Neutrophil (primary cell): ENCODE results near the gene IL1RN.

ENCODE experiments used
- H3K27ac ChIP-seq: fragments of 200-600 bp; sonication (generic); 2 replicates; pipeline ENCODE4 v1.5.1; 2016; ENCODE audit warnings: mild to moderate bottlenecking, moderate library complexity
- H3K27me3 ChIP-seq: fragments of 200-600 bp; sonication (generic); 2 replicates; pipeline ENCODE4 v1.6.0; 2016; ENCODE audit warnings: mild to moderate bottlenecking
- H3K36me3 ChIP-seq: fragments of 200-600 bp; sonication (generic); 2 replicates; pipeline ENCODE4 v1.5.1; 2017
- H3K4me1 ChIP-seq, 2 experiments: fragments of 200-600 bp in 1 of 2; sonication (generic) in 1 of 2; 1 replicate in 1 of 2; 2 replicates in 1 of 2; pipeline versions ENCODE4 v1.5.1 to v1.6.1; 2013 to 2016; ENCODE audit warnings: low read depth in 1 of 2, low read length in 1 of 2, mild to moderate bottlenecking in 1 of 2, moderate library complexity in 1 of 2; ENCODE audit not compliant: control insufficient read depth in 1 of 2, insufficient read depth in 1 of 2
- H3K4me3 ChIP-seq, 2 experiments: fragments of 200-600 bp in 1 of 2; sonication (generic) in 1 of 2; 1 replicate in 1 of 2; 2 replicates in 1 of 2; pipeline ENCODE4 v1.5.1; 2013 to 2016; ENCODE audit warnings: low read depth in 1 of 2, low read length in 1 of 2, mild to moderate bottlenecking in 1 of 2, moderate library complexity in 1 of 2
- H3K9me3 ChIP-seq: fragments of 200-600 bp; sonication (generic); 2 replicates; pipeline ENCODE4 v1.5.1; 2016
- TF ChIP-seq, protein P1 (sequence below): fragments of 200-600 bp; sonication (generic); IDR thresholded peaks from 2 replicates; pipeline ENCODE4 v1.5.1; 2016; ENCODE audit warnings: antibody characterized with exemption

The IL1RN gene

DNA sequence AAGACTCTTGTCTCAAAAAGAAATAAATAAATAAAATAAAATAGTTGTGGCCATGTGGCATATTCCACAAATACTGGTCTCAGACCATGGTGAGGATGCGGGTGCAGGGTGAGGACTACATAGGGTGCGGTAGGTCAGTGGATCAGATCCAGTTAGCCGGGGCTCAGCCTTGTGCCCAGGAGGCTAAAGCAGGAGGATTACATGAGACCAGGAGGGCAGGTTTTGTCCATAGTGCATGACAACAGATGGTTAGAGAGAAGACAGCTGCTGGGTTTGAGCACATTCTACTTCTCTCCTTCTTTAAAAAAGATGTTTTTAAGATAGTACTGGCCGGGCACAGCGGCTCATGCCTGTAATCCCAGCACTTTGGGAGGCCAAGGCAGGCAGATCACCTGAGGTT lies 33.6 kb downstream of the IL1RN start:
- H3K4me1 ChIP-seq, result peaks cover 12 to 14% of the 10 kb centered on the region in 2 experiments
- TF ChIP-seq, protein P1, sequence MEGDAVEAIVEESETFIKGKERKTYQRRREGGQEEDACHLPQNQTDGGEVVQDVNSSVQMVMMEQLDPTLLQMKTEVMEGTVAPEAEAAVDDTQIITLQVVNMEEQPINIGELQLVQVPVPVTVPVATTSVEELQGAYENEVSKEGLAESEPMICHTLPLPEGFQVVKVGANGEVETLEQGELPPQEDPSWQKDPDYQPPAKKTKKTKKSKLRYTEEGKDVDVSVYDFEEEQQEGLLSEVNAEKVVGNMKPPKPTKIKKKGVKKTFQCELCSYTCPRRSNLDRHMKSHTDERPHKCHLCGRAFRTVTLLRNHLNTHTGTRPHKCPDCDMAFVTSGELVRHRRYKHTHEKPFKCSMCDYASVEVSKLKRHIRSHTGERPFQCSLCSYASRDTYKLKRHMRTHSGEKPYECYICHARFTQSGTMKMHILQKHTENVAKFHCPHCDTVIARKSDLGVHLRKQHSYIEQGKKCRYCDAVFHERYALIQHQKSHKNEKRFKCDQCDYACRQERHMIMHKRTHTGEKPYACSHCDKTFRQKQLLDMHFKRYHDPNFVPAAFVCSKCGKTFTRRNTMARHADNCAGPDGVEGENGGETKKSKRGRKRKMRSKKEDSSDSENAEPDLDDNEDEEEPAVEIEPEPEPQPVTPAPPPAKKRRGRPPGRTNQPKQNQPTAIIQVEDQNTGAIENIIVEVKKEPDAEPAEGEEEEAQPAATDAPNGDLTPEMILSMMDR, result no peak
- H3K27ac ChIP-seq, result no peak overlapping the region
- H3K36me3 ChIP-seq, result no peaks in the 10 kb centered on the region
- H3K4me3 ChIP-seq, result no peak overlapping the region
- H3K27me3 ChIP-seq, result peaks cover 37% of the 10 kb centered on the region
- no peaks in the 10 kb centered on the region for H3K9me3 ChIP-seq

- H3K9me3 ChIP-seq, result no peaks in the 10 kb centered on the region
- no peak overlapping the region for H3K27ac ChIP-seq
- H3K27me3 ChIP-seq, result peaks cover 25% of the 10 kb centered on the region
- no peak overlapping the region for H3K4me3 ChIP-seq
- TF ChIP-seq, protein P1, result no peak
- peaks cover 11 to 14% of the 10 kb centered on the region in 2 experiments for H3K4me1 ChIP-seq
- H3K36me3 ChIP-seq, result no peaks in the 10 kb centered on the region
These were observed 34.8 kb downstream of the IL1RN start for GRCh38 chr2:113162173-113162572.

GRCh38 chr2:113162869-113163268 lies 35.5 kb downstream of the IL1RN start:
- H3K4me1 ChIP-seq, result peaks cover 14 to 16% of the 10 kb centered on the region in 2 experiments
- H3K27ac ChIP-seq, result no peak overlapping the region
- no peaks in the 10 kb centered on the region for H3K9me3 ChIP-seq
- TF ChIP-seq, protein P1, result no peak
- no peak overlapping the region for H3K4me3 ChIP-seq
- H3K27me3 ChIP-seq, result peaks cover 18% of the 10 kb centered on the region
- H3K36me3 ChIP-seq, result no peaks in the 10 kb centered on the region

GRCh38 chr2:113164215-113164929 lies 37.0 kb downstream of the IL1RN start:
- Histone ChIP-seq H3K4me1 (peaks cover 27 to 28% of the 10 kb centered on the region in 2 experiments), H3K9me3 (no peaks in the 10 kb centered on the region)
- TF ChIP-seq, protein P1, result no peak

GRCh38 chr2:113164930-113165585 lies 37.7 kb downstream of the IL1RN start:
- Histone ChIP-seq H3K36me3 (no peaks in the 10 kb centered on the region), H3K4me1 (peaks cover 34 to 35% of the 10 kb centered on the region in 2 experiments), H3K4me3 (no peak overlapping the region), H3K9me3 (no peaks in the 10 kb centered on the region), H3K27ac (no peak overlapping the region), H3K27me3 (no peaks in the 10 kb centered on the region)
- TF ChIP-seq, protein P1, result no peak

More at GRCh38 chr2:113164215-113164929, 37.0 kb downstream of the IL1RN start:
- Histone ChIP-seq H3K27ac (no peak overlapping the region), H3K36me3 (no peaks in the 10 kb centered on the region), H3K4me3 (no peak overlapping the region), H3K27me3 (peaks cover 3% of the 10 kb centered on the region)
